ENCODE measurements around the gene SIM1.

SIM1 gene, protein sequence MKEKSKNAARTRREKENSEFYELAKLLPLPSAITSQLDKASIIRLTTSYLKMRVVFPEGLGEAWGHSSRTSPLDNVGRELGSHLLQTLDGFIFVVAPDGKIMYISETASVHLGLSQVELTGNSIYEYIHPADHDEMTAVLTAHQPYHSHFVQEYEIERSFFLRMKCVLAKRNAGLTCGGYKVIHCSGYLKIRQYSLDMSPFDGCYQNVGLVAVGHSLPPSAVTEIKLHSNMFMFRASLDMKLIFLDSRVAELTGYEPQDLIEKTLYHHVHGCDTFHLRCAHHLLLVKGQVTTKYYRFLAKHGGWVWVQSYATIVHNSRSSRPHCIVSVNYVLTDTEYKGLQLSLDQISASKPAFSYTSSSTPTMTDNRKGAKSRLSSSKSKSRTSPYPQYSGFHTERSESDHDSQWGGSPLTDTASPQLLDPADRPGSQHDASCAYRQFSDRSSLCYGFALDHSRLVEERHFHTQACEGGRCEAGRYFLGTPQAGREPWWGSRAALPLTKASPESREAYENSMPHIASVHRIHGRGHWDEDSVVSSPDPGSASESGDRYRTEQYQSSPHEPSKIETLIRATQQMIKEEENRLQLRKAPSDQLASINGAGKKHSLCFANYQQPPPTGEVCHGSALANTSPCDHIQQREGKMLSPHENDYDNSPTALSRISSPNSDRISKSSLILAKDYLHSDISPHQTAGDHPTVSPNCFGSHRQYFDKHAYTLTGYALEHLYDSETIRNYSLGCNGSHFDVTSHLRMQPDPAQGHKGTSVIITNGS

DNA sequence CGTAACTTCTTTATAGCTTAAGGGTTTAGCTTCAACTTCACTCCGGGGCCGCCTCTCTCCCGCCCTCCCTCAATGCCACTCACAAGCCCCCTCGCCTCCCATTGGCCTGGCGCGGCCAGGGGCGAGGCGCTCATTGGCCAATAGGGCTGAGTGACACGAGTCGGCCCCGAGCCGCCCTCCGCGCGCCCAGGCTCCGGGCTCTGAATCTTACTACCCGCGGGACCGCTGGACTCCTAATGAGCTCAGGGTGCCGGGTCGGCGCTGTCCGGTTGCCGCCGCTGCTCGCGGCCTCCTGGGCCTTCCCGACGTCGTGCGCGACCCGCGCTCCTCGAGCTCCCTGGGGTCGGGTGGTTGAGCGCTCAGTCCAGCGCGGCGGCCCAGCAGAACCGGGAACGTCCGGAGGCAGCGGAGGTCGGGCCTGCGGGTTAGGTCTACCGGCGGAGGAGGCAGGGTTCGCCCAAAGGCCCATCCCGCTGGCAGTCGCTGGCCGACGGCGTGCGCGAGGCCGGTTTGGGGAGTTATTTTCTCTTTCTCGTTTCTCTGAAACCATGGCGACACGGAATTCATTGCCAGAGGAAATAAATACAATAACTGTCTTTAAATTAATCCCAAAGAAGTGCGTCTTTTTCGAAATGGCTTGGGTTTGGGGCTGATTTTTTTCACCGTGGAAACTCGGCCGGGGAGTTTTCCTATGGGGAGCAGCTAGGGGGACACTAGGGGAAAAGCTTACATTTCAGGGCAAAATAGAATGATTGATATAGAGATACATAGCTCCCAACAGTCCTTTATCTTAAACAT is at the start of gene SIM1:
Gene SIM1, minus strand, starts transcription at position 19 of the 798 bp plus-strand sequence. CDS start 1,453 bp downstream, outside the sequence.
- peak; percentile 37 for DNase-seq

DNA sequence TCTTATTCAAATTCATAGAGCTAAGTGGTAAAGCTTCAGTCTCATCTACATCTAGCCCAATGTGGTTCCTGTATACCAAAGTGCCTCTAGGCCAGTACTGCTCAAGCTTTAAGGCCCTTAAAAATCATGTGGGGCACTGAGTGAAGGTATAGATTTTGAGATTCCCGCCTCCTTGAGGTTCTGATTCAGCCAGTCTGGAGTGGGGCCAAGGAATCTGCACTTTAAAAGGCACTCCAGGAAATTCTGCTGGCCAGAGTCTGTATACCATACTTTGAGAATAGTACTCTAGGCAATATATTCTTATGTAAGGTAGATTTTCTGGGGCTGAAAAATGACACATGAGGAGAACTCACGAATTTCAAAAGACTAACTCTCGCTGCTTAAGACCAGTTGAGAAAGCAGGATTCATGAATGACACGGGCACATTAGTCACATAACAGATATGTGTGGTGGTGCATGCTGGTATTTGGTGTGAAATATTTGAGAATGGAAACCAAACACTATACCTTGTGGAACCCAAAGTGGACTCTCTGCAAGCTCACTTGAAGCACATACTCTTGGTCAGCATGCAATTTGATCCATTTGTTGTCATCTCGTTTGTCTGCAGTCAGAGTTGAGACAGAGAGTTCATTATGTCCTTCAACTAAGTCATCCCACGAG is 47.6 kb upstream of the SIM1 start:
- no peak for DNase-seq

DNA sequence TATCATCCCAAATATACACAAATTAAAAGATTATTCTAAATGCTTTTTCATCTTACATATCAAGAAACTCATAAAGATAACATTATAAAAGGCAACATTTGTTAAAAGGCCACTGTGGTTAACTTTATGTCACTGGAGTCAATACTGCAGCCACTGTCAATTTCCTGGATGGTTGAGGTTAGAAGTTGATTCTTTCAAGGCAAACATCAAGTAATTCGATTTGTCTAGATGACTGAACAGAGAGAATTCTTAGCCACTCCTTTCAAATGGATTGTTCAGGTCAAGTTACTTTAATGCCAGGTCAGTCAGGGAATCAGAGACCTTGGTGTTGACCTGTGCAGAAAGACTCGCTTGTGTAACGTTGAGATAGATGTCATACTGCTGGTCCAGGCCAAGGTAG is 44.4 kb upstream of the SIM1 start:
- DNase-seq = no peak

DNA sequence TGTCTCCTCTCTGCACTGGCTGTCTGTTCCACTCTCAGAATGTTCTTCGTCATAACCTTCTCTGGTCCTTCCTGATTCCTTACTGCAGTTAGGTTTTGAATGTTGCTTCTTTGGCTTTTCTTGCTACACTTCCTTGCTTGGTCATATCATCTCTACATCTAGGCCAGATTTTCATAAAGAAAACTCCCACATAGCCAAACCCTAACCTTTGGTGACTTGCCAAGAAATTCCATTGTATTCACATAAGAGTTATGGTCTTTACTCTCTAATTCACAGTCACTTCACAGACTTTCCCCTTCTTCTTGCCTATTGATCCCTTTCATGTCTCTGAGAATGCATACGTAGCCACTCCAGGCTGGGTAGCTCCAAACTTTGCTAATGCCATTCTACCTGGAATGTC is 41.9 kb upstream of the SIM1 start:
- DNase-seq = no peak

DNA sequence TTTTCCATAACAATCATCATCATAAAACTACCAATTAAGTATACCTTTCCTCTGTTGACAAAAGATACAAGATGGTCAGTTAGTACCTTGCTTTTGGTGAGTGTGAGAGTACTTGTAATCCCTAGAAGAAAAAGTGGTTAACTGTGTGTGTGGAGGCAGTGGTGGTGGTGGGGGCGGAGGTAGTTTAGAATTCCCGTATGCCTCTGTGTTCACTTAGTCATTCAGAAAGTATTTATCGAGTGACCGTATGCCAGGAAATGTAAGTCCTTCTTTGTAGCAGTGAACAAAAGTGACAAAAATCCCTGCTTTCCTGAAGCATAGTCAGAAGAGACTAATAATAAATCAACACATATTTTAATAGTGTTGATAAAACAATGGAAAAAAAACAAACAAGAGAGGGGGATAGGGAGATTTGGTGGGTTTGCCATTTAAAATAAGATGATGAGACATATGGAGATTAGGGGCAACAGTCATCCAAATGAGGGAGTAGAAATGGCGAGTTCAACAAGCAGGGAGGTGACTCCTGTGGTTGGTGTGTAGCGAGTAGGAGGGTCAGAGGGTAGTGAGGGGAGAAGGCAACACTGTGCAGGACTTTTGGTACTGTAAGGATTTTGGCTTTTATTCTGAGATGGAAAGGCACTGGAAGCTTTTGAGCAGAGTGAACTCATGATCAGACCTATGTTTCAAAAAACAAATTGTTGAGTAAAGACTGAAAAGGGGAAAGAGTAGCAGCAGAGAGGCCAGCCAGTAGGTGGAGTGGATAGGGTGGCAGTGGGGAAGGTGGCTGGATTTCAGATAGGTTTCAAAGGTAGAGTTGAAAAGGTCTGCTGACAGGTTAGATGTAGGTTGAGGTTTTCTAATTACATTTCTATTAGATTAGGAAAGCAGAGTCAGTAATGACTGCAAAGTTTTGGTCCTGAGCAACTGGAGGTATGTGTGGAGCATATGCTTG is 40.3 kb upstream of the SIM1 start:
- peak; percentile 6 for DNase-seq

DNA sequence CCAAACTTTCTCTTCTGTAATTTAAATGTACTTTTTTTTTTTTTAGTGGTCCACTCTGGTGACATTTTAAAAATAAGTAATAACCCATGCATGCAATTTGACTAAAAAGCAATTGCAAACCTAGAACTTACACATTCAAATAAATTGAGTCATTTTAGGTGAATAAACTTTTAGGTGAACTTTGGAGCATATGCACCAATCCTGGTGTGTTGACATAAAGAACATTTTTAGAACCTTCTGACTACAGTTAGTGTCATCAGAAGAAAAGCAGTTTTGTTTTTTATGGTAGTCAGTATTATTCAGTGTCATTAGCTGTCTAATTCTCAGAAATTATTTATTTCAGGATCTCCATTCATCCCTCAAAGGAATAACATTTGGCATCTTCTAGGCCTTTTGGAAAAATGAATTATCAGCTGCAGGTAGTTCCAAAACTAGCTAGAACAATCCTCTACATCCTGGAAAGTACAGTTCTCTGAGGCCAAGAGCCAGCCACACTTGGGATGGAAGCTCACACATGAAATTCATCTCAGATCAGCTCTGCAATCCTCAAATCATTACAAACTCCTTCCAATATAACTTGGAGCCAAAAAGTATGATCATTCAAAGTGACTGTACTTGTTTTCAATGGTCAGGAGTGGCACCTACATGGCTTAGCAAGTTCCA is 38.5 kb upstream of the SIM1 start:
- no peak for DNase-seq

DNA sequence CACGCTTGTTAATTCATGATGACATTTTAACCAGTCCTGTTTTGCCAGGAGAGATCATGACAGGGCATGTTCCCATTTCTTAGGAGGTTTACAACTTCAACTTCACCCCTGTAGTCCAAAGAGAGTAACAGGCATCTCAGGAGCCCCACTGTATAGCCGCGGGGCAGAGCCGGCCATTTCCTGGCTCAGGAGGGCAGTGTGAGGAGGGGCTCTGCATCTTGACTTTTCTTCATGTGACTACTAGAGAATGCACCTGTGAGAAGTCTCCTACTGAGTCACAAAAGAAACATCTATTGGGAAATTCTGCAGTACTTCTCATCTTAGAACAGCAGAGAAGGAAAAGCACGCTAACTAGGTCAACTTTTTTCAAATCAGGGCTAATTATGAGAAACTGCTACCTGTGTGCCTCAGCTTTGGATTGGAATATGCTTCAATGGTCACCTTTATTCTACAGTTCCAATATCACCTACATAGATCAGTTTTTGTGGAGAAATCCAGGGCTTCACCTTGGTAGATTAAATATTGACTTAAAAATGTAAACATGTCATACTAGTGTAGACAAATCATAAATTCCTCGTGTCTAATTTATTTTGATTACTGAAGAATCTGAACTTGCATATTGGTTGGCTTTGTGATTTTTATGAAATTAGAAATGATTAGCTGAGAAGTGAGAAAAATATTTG is 28.6 kb upstream of the SIM1 start:
- DNase-seq = no peak

DNA sequence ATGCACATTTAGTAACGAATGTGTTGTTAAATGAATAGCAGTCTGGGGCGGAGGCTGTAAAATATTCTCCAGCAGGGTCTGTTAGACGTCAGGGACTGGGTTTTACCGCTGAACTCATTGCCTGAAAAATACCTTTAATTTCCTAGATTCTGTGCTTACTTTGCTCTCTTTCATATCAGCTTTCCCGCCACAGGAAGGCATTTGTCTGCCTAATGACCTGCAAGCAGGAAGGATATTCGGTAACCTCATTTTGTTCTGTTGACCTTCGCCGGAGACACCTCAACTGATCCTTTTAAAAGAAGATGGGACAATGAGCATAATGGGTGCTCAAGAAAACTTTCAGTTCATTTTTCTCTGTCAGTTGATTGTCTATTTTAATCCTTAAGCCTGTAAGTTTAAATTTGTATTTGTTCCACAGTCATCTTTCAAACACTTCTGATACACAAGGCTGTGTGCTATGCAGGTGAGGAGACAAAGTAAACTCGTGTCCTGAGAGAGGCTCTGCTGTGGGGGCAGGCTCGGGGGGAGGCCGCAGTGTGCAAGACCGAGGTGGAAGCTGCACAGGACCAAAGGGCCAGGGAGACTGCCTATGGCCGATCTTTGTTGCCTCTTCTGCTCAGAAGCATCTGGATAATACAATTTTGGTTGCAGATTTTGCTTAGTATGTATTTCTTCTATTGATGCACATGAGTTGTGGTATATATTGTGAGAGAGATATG is 27.4 kb upstream of the SIM1 start:
- DNase-seq = no peak

DNA sequence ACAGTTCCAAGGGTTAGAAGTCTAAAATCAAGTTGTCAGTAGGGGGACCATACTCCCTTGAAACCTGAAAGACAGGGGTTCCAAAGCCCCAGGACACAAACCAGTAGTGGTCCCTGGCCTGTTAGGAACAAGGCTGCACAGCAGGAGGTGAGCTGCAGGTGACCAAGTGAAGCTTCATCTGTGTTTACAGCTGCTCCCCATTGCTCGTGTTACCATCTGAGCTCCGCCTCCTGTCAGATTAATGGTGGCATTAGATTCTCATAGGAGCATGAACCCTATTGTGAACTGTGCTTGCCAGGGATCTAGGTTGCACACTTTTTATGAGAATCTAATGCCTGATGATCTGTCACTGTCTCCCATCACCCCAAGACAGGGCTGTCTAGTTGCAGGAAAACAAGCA is 25.3 kb upstream of the SIM1 start:
- no peak for DNase-seq

DNA sequence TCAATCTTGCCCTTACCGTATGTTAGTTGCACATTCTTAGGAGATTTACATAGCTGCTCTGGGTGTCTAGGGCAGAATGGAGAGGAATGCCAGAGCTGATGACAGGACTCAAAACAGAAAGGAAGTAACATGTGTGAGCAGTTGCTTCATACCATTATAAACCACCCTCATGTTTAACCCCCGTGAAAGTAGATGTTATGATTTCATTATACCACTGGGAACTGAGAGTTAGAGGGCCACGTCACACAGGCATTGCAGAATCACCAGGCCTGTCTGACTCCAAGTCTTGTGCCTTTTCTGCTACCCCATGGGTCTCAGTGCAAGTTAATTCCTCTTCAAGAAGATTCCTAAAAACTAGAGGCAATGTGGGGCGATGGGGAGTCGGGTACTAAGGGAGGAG is 23.5 kb upstream of the SIM1 start:
- no peak for DNase-seq

DNA sequence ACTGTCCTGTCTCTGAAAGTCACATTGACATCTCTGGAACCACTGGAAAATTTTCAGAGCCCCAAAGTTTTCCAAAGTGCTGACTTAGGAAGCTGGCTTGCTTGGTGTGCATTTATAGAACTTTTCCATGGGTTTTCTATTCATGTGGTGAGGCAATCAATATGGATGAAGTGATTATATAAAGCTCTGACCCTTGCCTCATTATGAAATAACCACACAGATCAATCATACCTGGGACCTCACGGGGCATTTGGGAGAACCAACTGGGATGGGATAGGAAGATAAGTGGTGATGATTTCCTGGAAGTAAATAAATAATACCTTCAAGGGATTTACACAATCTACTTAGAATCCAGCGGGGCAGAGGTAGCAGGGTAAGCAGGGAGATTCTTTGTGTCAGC is 22.9 kb upstream of the SIM1 start:
- DNase-seq = no peak

DNA sequence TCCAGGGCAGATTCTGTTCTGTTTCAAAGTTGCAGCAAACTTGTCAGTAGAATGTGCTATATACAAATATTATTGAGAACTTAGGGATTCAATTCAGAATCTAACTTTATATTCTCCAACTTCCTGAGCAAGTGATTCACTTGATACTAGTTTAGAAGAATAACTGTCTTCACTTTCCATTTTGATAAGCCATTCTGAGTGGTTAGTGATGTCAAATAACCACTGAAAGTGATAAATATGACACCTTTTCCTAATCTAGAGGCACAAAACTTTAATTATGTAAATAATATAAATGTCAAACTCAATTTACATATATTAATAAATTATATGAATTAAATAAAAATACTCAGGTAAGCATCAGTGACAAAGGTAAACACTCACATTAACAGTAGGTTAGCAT is 20.5 kb upstream of the SIM1 start:
- no peak for DNase-seq

DNA sequence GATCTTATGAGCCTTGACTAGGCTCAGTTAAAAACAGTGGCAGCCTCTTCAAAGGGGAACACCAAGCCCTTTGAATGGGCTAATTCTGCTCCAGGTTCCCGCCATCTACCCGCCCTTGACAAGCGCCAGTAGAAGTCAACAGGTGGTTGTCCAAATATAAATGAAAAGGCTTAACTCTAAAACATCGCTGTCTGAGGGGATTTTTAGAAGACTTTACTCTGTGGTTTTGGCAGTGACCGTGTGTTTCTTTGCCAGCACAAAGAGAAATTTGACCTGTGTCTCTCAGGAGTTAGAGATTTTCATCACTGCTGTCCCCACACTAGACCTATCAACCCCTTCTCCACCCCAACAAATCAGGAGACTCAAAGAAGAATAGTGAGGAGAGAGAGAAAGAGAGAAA is 19.8 kb upstream of the SIM1 start:
- no peak for DNase-seq

DNA sequence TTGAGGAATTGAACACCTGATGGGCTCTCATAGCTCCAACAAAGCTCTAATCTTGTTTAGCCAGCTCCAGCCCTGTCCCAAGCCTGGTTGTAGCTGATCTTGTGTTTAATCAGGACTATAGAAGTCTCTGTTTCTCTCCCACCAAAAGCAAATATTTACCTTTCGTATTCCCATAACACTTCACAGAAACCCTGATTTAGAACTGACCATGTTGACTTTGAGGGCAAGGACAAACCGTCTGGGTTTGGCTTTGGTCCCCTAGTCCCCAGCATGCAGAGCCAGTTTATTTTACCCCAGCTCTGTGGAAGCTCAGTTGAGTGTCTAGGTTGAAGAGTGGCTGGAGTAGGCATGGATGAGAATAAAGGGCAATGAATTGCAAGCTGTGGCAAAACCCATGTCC is 18.0 kb upstream of the SIM1 start:
- no peak for DNase-seq

DNA sequence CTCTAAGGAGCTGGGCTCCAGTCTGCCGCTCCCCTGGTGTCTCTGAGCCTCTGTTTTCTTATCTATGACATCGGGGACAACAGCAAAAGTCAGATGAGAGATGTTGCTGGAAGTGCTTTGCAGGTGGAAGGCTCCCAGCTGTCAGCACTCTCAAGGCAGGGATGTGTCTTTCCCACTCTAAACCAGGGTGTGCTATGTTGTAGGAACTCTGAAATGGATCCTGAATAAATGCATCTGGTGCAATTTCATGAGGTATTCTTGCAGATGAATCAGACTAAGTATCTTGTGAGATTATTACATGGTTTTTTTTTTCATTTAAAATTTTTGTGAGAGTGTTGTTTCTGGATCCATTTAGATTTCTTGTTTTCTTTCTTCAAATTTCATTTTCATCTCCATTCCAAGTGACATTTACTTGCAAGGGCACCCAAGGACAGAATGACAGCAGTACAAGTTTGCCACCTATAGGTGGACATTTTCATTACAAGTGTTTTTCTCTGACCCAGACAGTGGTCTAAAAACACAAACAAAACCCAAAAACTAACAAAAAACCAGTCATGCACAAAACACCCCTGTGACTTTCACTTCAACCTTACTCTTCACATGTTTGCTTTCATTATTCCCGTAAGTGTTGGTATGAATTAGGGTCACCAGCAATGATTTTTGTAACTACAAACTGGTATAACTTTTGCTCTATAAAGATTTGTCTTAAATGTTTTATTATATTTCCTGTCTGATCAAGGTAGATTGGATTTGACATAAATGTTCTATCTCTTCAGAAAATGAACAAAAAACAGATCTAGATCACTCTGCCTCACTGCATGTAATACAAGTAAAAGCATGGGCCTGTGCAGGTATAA is 14.7 kb upstream of the SIM1 start:
- DNase-seq = peak; percentile 65

DNA sequence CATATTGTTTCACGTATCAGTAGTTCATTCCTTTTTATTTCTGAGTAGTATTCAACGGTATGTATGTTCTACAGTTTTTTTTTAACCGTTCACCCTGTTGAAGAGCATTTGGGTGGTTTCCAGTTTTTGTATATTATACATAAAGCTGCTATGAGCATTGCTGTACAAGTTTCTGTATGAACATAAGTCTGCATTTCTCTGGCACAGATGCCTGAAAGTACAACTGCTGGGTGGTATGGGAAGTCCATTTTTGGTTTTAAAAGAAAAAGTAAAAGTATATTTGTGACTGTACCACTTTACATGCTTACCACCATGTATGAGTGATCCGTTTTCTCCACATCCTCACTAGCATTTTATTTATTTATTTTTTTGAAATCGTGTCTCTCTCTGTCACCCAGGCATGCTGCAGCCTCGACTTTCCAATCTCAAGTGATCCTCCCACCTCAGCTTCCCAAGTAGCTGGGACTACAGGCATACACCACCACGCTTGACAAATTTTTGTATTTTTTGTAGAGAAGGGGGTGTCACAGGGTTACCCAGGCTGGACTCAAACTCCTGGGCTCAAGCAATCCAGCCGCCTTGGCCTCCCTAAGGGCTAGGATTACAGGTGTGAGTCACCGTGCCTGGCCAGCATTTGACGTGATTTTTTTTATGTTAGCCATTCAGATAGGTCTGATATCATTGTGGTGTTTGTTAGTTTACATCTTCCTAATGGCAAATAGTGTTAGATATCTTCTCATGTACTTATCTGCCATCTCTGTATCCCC is 11.0 kb upstream of the SIM1 start:
- DNase-seq = peak; percentile 71

DNA sequence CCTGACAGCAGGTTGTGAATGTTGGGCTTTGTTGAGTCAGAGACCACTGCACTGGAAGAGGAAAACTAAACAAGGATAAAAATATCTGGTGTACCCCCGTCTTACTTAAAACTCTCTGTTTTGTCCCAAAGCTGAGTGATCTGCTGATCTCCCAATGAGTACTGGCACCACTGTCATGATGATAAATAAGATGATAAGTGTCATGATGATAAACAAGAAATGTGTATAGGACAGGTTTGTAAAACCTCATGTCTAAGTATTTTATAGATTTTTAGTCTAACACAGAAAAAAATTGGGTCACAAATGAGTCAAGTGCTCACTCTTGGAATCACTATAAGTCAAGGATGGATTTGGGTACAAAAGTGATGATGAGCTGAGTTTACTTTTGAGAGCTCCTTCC is 8.5 kb upstream of the SIM1 start:
- DNase-seq = peak; percentile 40

DNA sequence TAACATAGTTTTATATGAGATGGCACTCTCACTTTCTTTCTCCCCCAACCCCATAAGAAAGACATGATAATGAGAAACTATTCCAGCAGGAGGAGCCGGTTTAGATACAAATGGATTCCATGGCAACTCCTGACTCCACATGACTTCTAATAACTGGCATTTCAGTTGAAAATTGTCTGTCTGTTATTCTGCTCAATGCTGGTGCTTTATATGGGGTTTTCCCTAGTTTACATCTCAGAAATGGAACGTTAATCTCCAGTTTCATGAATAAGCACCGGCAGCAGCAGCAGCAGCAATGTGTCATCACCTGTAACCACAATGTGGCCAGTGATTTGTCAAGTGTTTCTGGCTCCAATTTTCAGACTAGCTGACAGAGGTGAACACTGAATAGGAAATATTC is 8.0 kb upstream of the SIM1 start:
- DNase-seq = peak; percentile 87
